Caco-2 (cell line): Measurements from ENCODE around the gene CLSTN2. TPM values are rescaled to one million over a fixed set of nuclear protein-coding genes. Genes with fewer than 3 reads are reported as not detected.

Experiments
- BruUV-seq: library from RNA; stranded (reverse); fragments of 400-500 nt; replicated peaks from 2 replicates; lab custom pipeline; 2021; lab: Mats Ljungman, UMichigan
- CTCF ChIA-PET: fragments of 300-600 bp; sonication (Branson Sonifier 250); formaldehyde crosslinking; loops from one replicate; lab custom pipeline; 2022; ENCODE audit warnings: antibody characterized with exemption; lab: Charles Lee
- POLR2A ChIA-PET: fragments of 300-600 bp; sonication (Branson Sonifier 250); formaldehyde crosslinking; loops from one replicate; lab custom pipeline; 2022; ENCODE audit warnings: antibody characterized with exemption; lab: Charles Lee
- DNase-seq, 2 experiments: peaks; one replicate each; pipeline versions ENCODE4 v3.0.0 to v3.0.0-alpha.2; 2020 to 2022
- H3K27me3 ChIP-seq: replicated peaks from 2 replicates; pipeline ENCODE4 v1.6.0; 2011; ENCODE audit warnings: low read length; ENCODE audit not compliant: control insufficient read depth, insufficient read depth
- H3K36me3 ChIP-seq: 2 replicates; pipeline ENCODE4 v1.5.1; 2011; ENCODE audit warnings: low read length; ENCODE audit not compliant: control insufficient read depth, insufficient read depth
- H3K4me1 ChIP-seq: fragments of 250-450 bp; sonication (Bioruptor Pico); 2 replicates; pipeline ENCODE4 v1.5.1; 2020; ENCODE audit warnings: mild to moderate bottlenecking
- H3K4me3 ChIP-seq: 2 replicates; pipeline ENCODE4 v1.5.1; 2011; ENCODE audit warnings: low read depth, mild to moderate bottlenecking, control low read depth, low read length
- H3K9me3 ChIP-seq: fragments of 250-450 bp; sonication (Bioruptor Pico); 2 replicates; pipeline ENCODE4 v1.5.1; 2020; ENCODE audit warnings: mild to moderate bottlenecking, moderate library complexity
- H3K27ac Mint-ChIP-seq: one replicate; pipeline ENCODE4 v1.8.0; 2022; ENCODE audit warnings: mixed read lengths; ENCODE audit not compliant: unreplicated experiment
- H3K27me3 Mint-ChIP-seq: one replicate; pipeline ENCODE4 v1.8.0; 2022; ENCODE audit warnings: mixed read lengths; ENCODE audit not compliant: insufficient read depth, unreplicated experiment
- H3K36me3 Mint-ChIP-seq: one replicate; pipeline ENCODE4 v1.8.0; 2022; ENCODE audit warnings: mild to moderate bottlenecking, mixed read lengths; ENCODE audit not compliant: insufficient read depth, unreplicated experiment
- H3K4me1 Mint-ChIP-seq: one replicate; pipeline ENCODE4 v1.8.0; 2022; ENCODE audit warnings: low read depth, mixed read lengths; ENCODE audit not compliant: unreplicated experiment
- H3K4me3 Mint-ChIP-seq: one replicate; pipeline ENCODE4 v1.8.0; 2022; ENCODE audit warnings: mild to moderate bottlenecking, moderate library complexity, mixed read lengths; ENCODE audit not compliant: unreplicated experiment
- H3K9me3 Mint-ChIP-seq: one replicate; pipeline ENCODE4 v1.8.0; 2022; ENCODE audit warnings: mixed read lengths; ENCODE audit not compliant: unreplicated experiment
- intact Hi-C: fragments of 100-400 bp; cut with micrococcal nuclease; formaldehyde crosslinking; loops from one replicate; pipeline ENCODE4 v1.10.0; 2022; ENCODE audit not compliant: unreplicated experiment
- total RNA-seq: library from RNA; stranded (reverse); gene quantifications from 2 replicates; pipeline ENCODE4 v1.2.3, GENCODE V29; 2022
- TF ChIP-seq, protein P1 (sequence below), 2 experiments: fragments of 200-600 bp in 1 of 2; IDR thresholded peaks; 1 replicate in 1 of 2; 2 replicates in 1 of 2; pipeline versions ENCODE4 v1.5.1 to v1.8.0; 2011 to 2022; ENCODE audit warnings: antibody characterized with exemption in 1 of 2, control low read depth in 1 of 2, inconsistent platforms in 1 of 2, low read depth in 1 of 2, low read length in 1 of 2, mild to moderate bottlenecking in 1 of 2, moderate library complexity in 1 of 2; ENCODE audit not compliant: insufficient read depth in 1 of 2, severe bottlenecking in 1 of 2, unreplicated experiment in 1 of 2

Gene CLSTN2
- total RNA-seq, 1 experiment from 2014 or later: 26.1 TPM

DNA sequence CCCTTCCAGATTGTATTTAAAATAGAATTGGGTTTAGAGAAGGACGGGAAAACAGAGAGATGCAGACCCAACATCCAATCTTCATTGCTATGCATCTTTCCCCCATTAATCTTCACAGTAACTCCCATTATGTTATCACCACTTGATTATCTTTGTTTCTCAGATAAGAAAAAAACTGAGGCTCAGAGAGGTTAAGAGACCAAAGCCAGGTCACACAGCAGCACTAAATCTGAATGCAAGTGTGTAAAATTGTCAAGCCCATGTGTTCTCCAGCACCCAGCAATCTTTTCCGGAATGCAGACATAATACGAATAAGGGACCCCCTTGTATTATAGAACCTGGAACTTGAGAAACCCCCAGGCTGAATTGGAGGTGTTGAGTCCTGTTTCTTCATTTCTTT lies 662.4 kb downstream of the CLSTN2 start:
- Histone ChIP-seq H3K27me3 (no peaks in the 10 kb centered on the region), H3K4me3 (no peak overlapping the region), H3K9me3 (no peaks in the 10 kb centered on the region), H3K36me3 (no peaks in the 10 kb centered on the region), H3K4me1 (no peaks in the 10 kb centered on the region)
- intact Hi-C loops: no loop called here
- Mint-ChIP-seq H3K36me3 (no peaks in the 10 kb centered on the region), H3K27ac (no peak overlapping the region), H3K4me3 (no peak overlapping the region), H3K4me1 (no peaks in the 10 kb centered on the region), H3K9me3 (no peaks in the 10 kb centered on the region), H3K27me3 (peaks cover 8% of the 10 kb centered on the region)
- TF ChIP-seq, protein P1, sequence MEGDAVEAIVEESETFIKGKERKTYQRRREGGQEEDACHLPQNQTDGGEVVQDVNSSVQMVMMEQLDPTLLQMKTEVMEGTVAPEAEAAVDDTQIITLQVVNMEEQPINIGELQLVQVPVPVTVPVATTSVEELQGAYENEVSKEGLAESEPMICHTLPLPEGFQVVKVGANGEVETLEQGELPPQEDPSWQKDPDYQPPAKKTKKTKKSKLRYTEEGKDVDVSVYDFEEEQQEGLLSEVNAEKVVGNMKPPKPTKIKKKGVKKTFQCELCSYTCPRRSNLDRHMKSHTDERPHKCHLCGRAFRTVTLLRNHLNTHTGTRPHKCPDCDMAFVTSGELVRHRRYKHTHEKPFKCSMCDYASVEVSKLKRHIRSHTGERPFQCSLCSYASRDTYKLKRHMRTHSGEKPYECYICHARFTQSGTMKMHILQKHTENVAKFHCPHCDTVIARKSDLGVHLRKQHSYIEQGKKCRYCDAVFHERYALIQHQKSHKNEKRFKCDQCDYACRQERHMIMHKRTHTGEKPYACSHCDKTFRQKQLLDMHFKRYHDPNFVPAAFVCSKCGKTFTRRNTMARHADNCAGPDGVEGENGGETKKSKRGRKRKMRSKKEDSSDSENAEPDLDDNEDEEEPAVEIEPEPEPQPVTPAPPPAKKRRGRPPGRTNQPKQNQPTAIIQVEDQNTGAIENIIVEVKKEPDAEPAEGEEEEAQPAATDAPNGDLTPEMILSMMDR (IDR thresholded peaks at IDR 0.05; ENCODE audit: insufficient read depth in 1 of 2, low read depth in 1 of 2, low read length in 1 of 2, severe bottlenecking in 1 of 2, unreplicated experiment in 1 of 2): no peak
- ChIA-PET CTCF (no interaction called here), POLR2A (no interaction called here)
- DNase-seq: no peak
- no TSS peak for BruUV-seq

DNA sequence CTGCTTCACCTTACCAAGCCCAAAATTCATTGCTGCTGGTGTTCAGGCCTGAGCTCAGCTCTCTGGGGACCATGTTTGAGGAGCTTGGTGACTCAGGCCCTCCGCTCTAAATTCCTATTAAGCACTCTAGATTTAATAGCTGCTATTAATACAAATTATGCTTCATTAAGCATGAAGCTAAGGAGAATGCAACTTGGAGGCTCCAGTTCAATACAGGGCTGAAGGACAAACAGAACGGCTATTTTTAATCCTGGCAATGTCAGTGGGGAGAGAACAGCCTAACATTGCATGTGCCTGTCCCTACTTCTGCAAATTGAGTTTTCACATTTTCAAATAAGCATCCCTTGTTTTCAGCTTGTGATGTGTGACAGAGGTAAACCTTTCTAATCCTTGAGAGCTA lies 662.8 kb downstream of the CLSTN2 start:
- DNase-seq: no peak
- TF ChIP-seq, protein P1 (IDR thresholded peaks at IDR 0.05; ENCODE audit: insufficient read depth in 1 of 2, low read depth in 1 of 2, low read length in 1 of 2, severe bottlenecking in 1 of 2, unreplicated experiment in 1 of 2): no peak
- intact Hi-C loops: loop anchor here (2.0 kb wide), 1 partner anchor 33 kb away; no protein-coding TSS in a partner anchor
- H3K36me3 Mint-ChIP-seq: no peaks in the 10 kb centered on the region
- Histone ChIP-seq H3K9me3 (no peaks in the 10 kb centered on the region), H3K4me3 (no peak overlapping the region), H3K36me3 (no peaks in the 10 kb centered on the region), H3K4me1 (no peaks in the 10 kb centered on the region), H3K27me3 (no peaks in the 10 kb centered on the region)
- POLR2A ChIA-PET: no interaction called here
- H3K27ac Mint-ChIP-seq: no peak overlapping the region
- BruUV-seq: no TSS peak
- no peaks in the 10 kb centered on the region for H3K4me1 Mint-ChIP-seq
- H3K4me3 Mint-ChIP-seq: no peak overlapping the region
- peaks cover 4% of the 10 kb centered on the region for H3K27me3 Mint-ChIP-seq
- CTCF ChIA-PET: no interaction called here
- no peaks in the 10 kb centered on the region for H3K9me3 Mint-ChIP-seq

GRCh38 chr3:140599009-140599408 lies 664.0 kb downstream of the CLSTN2 start:
- Histone ChIP-seq H3K4me3 (no peak overlapping the region), H3K36me3 (no peaks in the 10 kb centered on the region), H3K27me3 (no peaks in the 10 kb centered on the region), H3K9me3 (no peaks in the 10 kb centered on the region), H3K4me1 (no peaks in the 10 kb centered on the region)
- CTCF ChIA-PET: no interaction called here
- TF ChIP-seq, protein P1 (IDR thresholded peaks at IDR 0.05; ENCODE audit: insufficient read depth in 1 of 2, low read depth in 1 of 2, low read length in 1 of 2, severe bottlenecking in 1 of 2, unreplicated experiment in 1 of 2): no peak
- H3K36me3 Mint-ChIP-seq: no peaks in the 10 kb centered on the region
- POLR2A ChIA-PET: no interaction called here
- no peaks in the 10 kb centered on the region for H3K9me3 Mint-ChIP-seq
- no TSS peak for BruUV-seq
- H3K27ac Mint-ChIP-seq: no peak overlapping the region
- DNase-seq: no peak
- no peak overlapping the region for H3K4me3 Mint-ChIP-seq
- intact Hi-C loops: loop anchor here (2.0 kb wide), 1 partner anchor 32 kb away; no protein-coding TSS in a partner anchor
- H3K27me3 Mint-ChIP-seq: no peaks in the 10 kb centered on the region
- no peaks in the 10 kb centered on the region for H3K4me1 Mint-ChIP-seq
